Activated CD8-positive, alpha-beta memory T cell treated with anti-CD3 and anti-CD28 coated beads, Interleukin-2, amount 10 ng/mL, durations not matched to agents 7 days and 5 days (primary cell): ENCODE results near the gene MROH2B. TPM values are rescaled to one million over a fixed set of nuclear protein-coding genes. Genes with fewer than 3 reads are reported as not detected.

Experiments used
- ATAC-seq: fragments of 150-1000 bp; cut with Tn5 transposase; one replicate; pipeline ENCODE4 v1.10.0; 2021; ENCODE audit warnings: moderate library complexity
- CTCF ChIA-PET: fragments of 350-600 bp; sonication (Branson Sonifier 250); formaldehyde crosslinking; loops from one replicate; lab custom pipeline; 2021; ENCODE audit warnings: antibody characterized with exemption; lab: Charles Lee
- DNase-seq: peaks from one replicate; pipeline ENCODE4 v3.0.0-alpha.2; 2020
- H3K27ac Mint-ChIP-seq: one replicate; pipeline ENCODE4 v1.8.0; 2021; ENCODE audit warnings: mild to moderate bottlenecking, mixed read lengths
- H3K27me3 Mint-ChIP-seq: one replicate; pipeline ENCODE4 v1.8.0; 2021; ENCODE audit warnings: mixed read lengths
- H3K36me3 Mint-ChIP-seq: one replicate; pipeline ENCODE4 v1.8.0; 2021; ENCODE audit warnings: mild to moderate bottlenecking, mixed read lengths
- H3K4me1 Mint-ChIP-seq: one replicate; pipeline ENCODE4 v1.8.0; 2021; ENCODE audit warnings: mixed read lengths
- H3K4me3 Mint-ChIP-seq: one replicate; pipeline ENCODE4 v1.8.0; 2021; ENCODE audit warnings: mild to moderate bottlenecking, moderate library complexity, mixed read lengths
- H3K9me3 Mint-ChIP-seq: one replicate; pipeline ENCODE4 v1.8.0; 2022; ENCODE audit warnings: low read depth, mixed read lengths
- total RNA-seq, 2 experiments: library from RNA; stranded (reverse); gene quantifications; one replicate each; pipeline ENCODE4 v1.2.3, GENCODE V29; 2021

Gene MROH2B
- total RNA-seq, 2 experiments from 2014 or later = not detected

DNA sequence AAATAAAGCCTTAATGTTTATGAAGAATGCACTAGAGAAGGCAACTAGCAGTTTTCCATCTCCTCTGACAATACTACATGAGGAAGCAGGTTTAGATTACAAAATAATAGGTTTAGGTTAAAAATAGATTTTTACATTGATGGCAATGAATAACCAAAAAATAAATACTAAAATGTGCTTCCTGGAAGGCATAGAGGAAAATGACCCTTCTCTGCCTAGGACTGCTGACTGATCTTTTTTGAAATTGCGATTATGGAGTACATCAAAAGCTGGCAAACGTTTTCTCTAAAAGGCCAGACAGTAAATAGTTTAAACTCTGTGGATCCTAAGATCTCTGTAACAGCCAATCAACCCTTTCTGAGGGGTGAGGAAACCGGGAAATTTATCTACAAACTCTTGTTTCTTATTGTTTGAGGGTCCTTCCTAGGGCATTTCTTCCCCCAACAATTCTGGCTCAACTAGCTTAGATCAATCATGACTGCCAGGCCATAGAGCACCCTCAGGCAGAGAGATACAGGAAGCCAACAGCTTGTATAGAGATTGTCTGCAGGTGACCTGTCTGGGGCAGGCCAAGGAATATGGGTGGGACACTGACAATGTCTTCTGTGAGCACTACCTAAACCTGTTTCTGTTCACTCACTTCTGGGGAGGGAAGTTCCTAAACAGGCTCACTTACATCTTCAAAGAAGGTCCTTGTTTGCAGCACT is 67.3 kb downstream of the MROH2B start:
- H3K9me3 Mint-ChIP-seq = no peaks in the 10 kb centered on the region
- peaks cover 3% of the 10 kb centered on the region for H3K27me3 Mint-ChIP-seq
- DNase-seq (no peak), ATAC-seq (no peak)
- CTCF ChIA-PET = no interaction called here
- no peak overlapping the region for H3K4me3 Mint-ChIP-seq
- no peaks in the 10 kb centered on the region for H3K4me1 Mint-ChIP-seq
- no peak overlapping the region for H3K27ac Mint-ChIP-seq
- no peaks in the 10 kb centered on the region for H3K36me3 Mint-ChIP-seq

DNA sequence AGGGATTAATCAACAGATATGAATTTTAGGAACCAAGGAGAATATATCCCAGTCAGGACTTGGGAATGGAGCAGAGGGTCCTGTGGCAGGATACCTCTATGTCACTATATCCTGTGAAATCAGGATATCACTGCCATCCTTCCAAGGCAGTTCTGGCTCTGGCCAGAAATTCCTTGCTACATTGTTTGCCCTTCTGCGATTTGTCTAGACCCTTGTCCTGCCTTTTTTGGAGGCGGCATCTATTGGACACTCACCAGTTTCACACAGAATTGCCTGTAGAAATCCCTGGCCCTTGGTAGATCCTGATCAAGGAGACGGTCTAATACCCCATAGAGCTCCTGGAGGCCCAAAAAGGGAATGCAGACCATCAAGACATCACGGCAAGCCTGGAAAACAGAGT is 71.2 kb downstream of the MROH2B start:
- Mint-ChIP-seq H3K36me3 (no peaks in the 10 kb centered on the region), H3K27ac (no peak overlapping the region), H3K4me1 (no peaks in the 10 kb centered on the region), H3K4me3 (no peak overlapping the region), H3K27me3 (peaks cover 3% of the 10 kb centered on the region), H3K9me3 (no peaks in the 10 kb centered on the region)
- no peak for ATAC-seq
- DNase-seq = no peak
- CTCF ChIA-PET = no interaction called here

DNA sequence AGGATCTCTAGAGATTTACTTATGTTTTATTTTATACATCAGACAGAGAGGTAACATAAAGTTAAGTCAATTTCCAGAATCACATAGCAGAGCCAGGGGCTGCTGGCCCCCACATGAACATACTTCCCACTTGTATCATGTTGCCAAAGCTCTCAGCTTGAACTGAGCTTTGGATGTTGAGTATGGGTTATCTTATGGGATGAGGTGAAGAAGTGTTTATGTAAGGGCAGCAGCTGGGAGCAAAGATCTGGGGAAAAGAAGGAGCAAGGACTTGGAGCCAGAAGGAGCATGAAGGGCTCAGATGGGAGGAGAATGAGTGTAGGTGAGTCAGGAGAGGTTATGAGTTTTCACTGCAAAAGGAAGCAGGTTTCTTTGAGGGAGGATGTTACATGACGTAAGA is 72.0 kb downstream of the MROH2B start:
- no peak for ATAC-seq
- no peaks in the 10 kb centered on the region for H3K9me3 Mint-ChIP-seq

DNA sequence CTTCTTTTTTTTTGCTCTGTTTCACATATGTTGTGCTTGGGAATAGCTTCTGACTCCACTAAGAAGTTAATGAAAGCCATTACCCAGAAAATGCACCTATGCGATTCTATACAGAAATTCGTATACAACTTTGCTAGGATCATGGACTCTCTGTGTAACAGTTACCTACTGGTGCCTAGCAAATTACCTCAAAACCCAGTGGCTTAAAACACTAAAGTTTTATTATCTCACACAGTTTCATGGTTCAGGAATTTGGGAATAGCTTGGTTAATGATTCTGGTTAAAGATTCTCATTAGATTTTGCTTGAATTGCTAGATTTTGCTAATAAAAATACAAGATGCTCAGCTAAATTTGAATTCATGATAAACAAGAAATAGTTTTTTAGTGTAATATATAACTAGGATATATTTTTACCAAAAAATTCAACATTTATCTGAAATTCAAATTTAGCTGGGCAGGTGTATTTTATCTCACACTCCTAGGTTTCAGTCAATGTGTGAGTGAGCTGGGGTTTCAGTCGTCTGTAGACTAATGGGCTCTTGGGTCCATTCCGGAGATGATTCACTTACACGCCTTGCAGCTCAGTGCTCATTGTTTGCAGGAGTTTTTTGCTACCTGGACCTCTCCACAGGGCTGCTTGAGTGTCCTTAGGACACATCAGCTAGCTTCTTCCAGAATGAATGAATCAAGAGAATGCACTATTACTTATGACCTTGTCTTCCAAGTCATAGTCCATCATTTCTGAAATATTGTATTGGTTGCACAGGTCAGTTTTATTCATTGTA is 75.1 kb downstream of the MROH2B start:
- no peaks in the 10 kb centered on the region for H3K27me3 Mint-ChIP-seq
- CTCF ChIA-PET = no interaction called here
- no peak for DNase-seq

More for the DNA sequence above, 72.0 kb downstream of the MROH2B start:
- no peaks in the 10 kb centered on the region for H3K36me3 Mint-ChIP-seq
- H3K27me3 Mint-ChIP-seq = peaks cover 3% of the 10 kb centered on the region
- no peak for DNase-seq
- H3K4me1 Mint-ChIP-seq = no peaks in the 10 kb centered on the region
- no peak overlapping the region for H3K27ac Mint-ChIP-seq
- CTCF ChIA-PET = no interaction called here
- H3K4me3 Mint-ChIP-seq = no peak overlapping the region

DNA sequence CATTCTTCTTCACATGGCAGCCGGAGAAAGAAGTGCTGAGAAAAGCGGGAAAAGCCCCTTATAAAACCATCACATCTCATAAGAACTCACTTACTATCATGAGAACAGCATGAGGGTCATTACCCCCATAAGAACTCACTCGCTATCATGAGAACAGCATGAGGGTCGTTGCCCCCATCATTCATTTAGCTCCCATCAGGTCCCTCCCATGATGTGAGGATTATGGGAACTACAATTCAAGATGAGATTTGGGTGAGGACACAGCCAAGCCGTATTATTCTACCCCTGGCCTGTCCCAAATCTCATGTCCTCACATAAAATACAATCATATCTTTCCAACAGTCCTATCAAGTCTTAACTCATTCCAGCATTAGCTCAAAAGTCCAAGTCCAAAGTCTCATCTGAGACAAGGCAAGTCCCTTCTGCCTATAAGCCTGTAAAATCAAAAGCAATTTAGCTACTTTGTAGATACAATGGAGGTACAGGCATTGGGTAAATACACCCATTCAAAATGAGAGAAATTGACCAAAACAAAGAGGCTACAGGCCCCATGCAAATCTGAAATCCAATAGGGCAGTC is 79.1 kb downstream of the MROH2B start:
- Mint-ChIP-seq H3K27me3 (no peaks in the 10 kb centered on the region), H3K27ac (no peak overlapping the region)

More for the DNA sequence above, 75.1 kb downstream of the MROH2B start:
- no peaks in the 10 kb centered on the region for H3K4me1 Mint-ChIP-seq
- H3K9me3 Mint-ChIP-seq = no peaks in the 10 kb centered on the region
- no peak overlapping the region for H3K27ac Mint-ChIP-seq
- no peaks in the 10 kb centered on the region for H3K36me3 Mint-ChIP-seq
- H3K4me3 Mint-ChIP-seq = no peak overlapping the region
- no peak for ATAC-seq

DNA sequence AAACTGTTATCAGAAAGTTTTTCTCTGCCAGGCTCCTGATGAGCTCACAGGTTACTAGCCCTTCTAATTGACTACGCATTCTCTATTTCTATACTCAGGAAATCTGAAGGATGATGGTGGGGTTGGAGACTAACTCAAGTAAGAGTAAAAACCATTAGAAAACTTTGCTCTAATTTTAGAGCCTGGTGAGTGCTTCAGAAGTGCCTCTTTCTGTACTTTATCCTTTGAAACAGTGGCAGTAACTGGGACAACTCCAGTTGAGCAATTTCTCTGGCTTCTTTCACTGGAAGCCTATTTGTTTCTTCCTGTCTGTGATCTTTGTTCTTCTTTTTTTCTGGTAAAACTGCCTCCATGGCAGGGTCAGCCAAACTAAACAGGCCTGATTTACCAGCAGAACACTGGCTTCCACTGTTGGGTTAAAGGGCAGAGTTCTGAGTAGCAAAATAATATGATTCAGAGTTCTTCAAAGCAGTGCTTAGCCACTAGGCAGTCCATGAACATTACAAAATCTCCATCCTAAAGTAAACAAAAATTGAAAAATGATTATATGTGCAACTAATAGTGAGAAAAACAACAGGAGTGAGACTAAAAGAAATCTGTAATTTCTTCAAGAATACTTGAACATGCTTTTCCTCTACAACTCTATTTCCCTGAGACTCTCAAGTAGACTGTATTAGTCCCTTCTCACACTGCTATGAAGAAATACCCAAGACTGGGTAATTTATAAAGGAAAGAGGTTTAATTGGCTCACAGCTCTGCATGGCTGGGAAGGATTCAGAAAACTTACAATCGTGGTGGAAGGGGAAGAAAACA is 79.8 kb downstream of the MROH2B start:
- Mint-ChIP-seq H3K27me3 (no peaks in the 10 kb centered on the region), H3K27ac (no peak overlapping the region), H3K4me1 (no peaks in the 10 kb centered on the region), H3K4me3 (no peak overlapping the region), H3K9me3 (no peaks in the 10 kb centered on the region), H3K36me3 (no peaks in the 10 kb centered on the region)
- ATAC-seq = no peak
- CTCF ChIA-PET = no interaction called here
- no peak for DNase-seq

More for the DNA sequence above, 79.1 kb downstream of the MROH2B start:
- ATAC-seq (no peak), DNase-seq (no peak)
- H3K36me3 Mint-ChIP-seq = no peaks in the 10 kb centered on the region
- no peaks in the 10 kb centered on the region for H3K9me3 Mint-ChIP-seq
- CTCF ChIA-PET = no interaction called here
- H3K4me1 Mint-ChIP-seq = no peaks in the 10 kb centered on the region
- no peak overlapping the region for H3K4me3 Mint-ChIP-seq

DNA sequence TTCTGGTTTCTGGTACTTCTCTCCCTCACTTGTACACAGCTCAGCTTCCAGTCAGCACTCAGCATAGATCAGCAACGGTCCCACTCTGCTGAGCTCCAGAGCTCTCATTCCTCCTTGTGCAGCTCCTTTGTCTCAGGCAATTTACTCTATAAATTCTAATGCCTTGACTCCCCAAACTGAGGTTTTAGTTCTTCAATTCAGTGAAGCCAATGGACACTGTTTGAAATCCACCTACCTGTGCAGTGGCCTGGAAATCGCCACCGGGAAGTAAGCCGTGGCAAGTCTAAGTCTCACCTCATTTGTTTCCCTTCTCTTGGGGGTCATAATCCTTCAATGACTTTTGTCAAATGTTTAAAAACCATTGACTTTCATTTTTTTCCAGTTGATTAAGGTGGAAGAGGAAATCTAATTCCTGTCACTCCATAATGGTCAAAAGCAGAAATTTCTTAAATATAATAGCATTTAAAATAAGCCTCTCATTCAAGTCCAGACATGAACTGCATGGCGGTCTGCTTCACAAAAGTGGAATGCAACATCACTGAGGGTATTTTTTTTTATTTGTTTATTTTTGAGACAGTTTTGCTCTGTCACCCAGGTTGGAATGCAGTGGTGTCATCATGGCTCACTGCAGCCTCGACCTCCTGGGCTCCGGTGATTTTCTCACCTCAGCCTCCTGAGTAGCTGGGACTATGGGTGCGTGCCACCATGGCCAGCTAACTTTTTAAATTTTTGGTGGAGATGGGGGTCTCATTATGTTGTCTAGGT is 82.2 kb downstream of the MROH2B start:
- H3K4me3 Mint-ChIP-seq = no peak overlapping the region
- ATAC-seq (no peak), DNase-seq (no peak)
- CTCF ChIA-PET = no interaction called here
- no peak overlapping the region for H3K27ac Mint-ChIP-seq
- no peaks in the 10 kb centered on the region for H3K36me3 Mint-ChIP-seq
- no peaks in the 10 kb centered on the region for H3K9me3 Mint-ChIP-seq
- H3K4me1 Mint-ChIP-seq = no peaks in the 10 kb centered on the region
- no peaks in the 10 kb centered on the region for H3K27me3 Mint-ChIP-seq

DNA sequence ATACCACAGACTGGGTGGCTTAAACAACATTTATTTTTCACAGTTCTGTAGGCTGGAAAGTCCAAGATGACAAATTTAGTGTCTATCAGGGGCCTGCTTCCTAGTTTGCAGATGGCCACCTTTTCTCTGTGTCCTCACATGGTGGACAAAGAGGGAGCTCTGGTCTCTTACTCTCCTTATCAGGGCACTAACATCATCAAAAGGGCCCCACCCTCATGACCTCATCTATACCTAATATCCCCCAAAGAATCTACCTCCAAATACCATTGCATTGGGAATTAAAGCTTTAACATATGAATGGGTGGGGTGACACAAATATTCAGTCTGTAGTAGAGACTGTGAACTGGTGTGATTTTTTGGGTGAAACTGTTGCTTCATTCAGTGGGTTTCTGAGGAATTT is 83.8 kb downstream of the MROH2B start:
- no peak overlapping the region for H3K27ac Mint-ChIP-seq
- DNase-seq (no peak), ATAC-seq (no peak)
- no peaks in the 10 kb centered on the region for H3K4me1 Mint-ChIP-seq
- no peaks in the 10 kb centered on the region for H3K36me3 Mint-ChIP-seq
- CTCF ChIA-PET = no interaction called here
- no peak overlapping the region for H3K4me3 Mint-ChIP-seq
- H3K9me3 Mint-ChIP-seq = no peaks in the 10 kb centered on the region
- H3K27me3 Mint-ChIP-seq = no peaks in the 10 kb centered on the region

DNA sequence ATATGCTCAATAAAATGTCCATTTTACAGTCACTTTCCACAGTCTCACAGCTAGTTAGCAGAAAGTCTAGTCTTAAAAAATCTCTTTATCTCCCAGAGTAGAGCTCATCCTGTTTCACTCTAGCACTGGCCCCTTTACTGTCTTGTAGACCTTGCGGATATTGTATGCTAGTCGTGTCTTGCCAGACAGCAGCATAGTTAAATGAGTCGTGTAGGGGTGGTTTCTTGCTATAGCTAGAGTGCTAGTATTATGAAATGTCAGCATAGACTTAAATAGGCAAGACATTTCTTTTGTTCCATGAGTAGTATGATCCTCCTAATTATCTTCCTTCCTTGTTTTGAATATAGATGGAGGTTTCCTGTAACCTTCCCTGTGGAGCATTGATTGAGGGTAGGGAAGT is 84.5 kb downstream of the MROH2B start:
- H3K27ac Mint-ChIP-seq = no peak overlapping the region
- H3K27me3 Mint-ChIP-seq = no peaks in the 10 kb centered on the region
- ATAC-seq (no peak), DNase-seq (no peak)
- CTCF ChIA-PET = no interaction called here
- H3K9me3 Mint-ChIP-seq = no peaks in the 10 kb centered on the region
- H3K36me3 Mint-ChIP-seq = no peaks in the 10 kb centered on the region
- H3K4me1 Mint-ChIP-seq = no peaks in the 10 kb centered on the region
- no peak overlapping the region for H3K4me3 Mint-ChIP-seq

DNA sequence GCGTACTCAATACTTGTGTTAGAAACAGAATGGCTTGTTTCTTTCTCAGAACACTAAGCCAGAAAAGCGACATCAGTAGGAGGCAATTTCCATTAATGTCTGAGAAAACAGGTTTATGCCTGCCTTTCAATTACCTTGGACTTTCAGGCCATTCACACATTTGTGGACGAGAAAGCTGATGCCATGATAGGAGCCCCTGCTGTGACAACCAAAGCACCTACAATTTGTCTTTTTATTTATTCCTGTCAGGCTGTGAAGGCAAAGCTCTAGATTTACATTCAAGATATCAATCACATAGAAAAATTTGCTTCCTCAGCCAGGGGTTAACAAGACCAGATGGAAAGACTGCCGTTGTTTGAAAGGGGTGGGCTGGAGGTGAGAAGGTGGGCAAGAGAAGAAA is 85.6 kb downstream of the MROH2B start:
- DNase-seq (no peak), ATAC-seq (no peak)
- CTCF ChIA-PET = no interaction called here

DNA sequence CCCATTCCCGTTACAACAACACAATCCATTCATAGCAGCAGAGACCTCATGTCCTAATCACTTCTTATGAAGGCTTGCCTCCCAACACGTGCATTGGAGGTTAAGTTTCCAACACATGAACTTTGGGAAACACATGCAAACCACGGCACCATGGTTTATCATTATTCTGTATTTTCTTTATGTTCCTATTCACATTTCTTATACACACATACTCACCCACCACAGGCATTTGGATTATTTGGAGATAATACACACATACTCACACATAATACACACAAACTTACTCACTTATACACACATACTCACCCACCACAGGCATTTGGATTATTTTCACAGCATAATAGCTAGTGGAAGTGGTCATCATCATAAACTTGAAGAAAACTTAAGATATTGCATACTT is 86.3 kb downstream of the MROH2B start:
- Mint-ChIP-seq H3K9me3 (no peaks in the 10 kb centered on the region), H3K27ac (no peak overlapping the region), H3K4me1 (no peaks in the 10 kb centered on the region), H3K4me3 (no peak overlapping the region), H3K27me3 (no peaks in the 10 kb centered on the region), H3K36me3 (no peaks in the 10 kb centered on the region)
- ATAC-seq = no peak
- CTCF ChIA-PET = no interaction called here
- no peak for DNase-seq

More for the DNA sequence above, 85.6 kb downstream of the MROH2B start:
- H3K9me3 Mint-ChIP-seq = no peaks in the 10 kb centered on the region
- no peaks in the 10 kb centered on the region for H3K27me3 Mint-ChIP-seq
- no peaks in the 10 kb centered on the region for H3K4me1 Mint-ChIP-seq
- no peak overlapping the region for H3K27ac Mint-ChIP-seq
- H3K36me3 Mint-ChIP-seq = no peaks in the 10 kb centered on the region
- no peak overlapping the region for H3K4me3 Mint-ChIP-seq

DNA sequence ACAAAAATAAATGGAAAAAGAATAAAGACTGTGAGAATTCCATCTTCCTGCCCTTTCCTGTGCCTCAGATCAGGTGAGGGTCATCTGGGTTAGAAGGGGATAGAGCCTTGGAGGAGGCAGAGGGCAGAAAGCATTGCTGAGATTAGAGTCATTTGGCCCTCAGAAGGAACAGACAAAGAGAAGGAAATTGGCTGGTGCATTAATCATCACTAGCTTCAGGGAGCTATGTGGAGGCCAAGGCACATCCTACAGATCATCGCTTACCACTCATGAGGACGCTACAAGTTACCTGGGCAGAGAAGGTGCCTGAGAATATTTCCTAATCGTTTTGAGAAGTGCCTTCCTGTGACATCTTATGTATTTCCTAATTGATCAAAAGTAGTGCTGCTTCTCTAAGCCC is 87.4 kb downstream of the MROH2B start:
- Mint-ChIP-seq H3K27me3 (no peaks in the 10 kb centered on the region), H3K4me3 (no peak overlapping the region), H3K27ac (no peak overlapping the region), H3K4me1 (no peaks in the 10 kb centered on the region), H3K36me3 (no peaks in the 10 kb centered on the region), H3K9me3 (no peaks in the 10 kb centered on the region)
- CTCF ChIA-PET = no interaction called here
- no peak for DNase-seq
- ATAC-seq = no peak

DNA sequence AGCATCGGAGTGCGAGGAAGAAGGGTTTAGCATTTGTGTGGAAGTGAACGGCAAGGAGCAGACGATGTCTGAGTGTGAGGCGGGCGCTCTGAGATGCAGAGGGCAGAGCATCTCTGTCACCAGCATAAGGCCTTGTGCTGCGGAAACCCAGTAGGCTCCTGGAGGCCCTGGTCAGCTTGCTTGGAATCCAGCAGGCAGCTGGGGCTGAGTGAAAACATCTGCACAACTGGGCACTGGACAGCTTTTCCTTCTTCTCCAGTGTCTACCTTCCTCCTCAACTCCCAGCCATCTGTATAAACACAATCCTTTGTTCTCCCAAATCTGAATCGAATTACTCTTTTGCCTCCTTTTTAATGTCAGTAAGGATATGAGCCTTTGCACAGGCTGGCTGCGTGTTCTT is 89.7 kb downstream of the MROH2B start:
- no peaks in the 10 kb centered on the region for H3K27me3 Mint-ChIP-seq
- H3K4me1 Mint-ChIP-seq = no peaks in the 10 kb centered on the region
- no peak overlapping the region for H3K27ac Mint-ChIP-seq
- no peak overlapping the region for H3K4me3 Mint-ChIP-seq
- CTCF ChIA-PET = no interaction called here
- no peak for ATAC-seq
- no peaks in the 10 kb centered on the region for H3K9me3 Mint-ChIP-seq
- no peak for DNase-seq
- H3K36me3 Mint-ChIP-seq = no peaks in the 10 kb centered on the region
